GM18868 (cell line): Measurements from ENCODE around the gene AGBL4.

Experiments
- ATAC-seq: cut with Tn5 transposase; IDR thresholded peaks from one replicate; pipeline ENCODE4 v1.9.1; 2021; ENCODE audit warnings: mild to moderate bottlenecking, moderate library complexity; ENCODE audit not compliant: unreplicated experiment

The AGBL4 gene

DNA sequence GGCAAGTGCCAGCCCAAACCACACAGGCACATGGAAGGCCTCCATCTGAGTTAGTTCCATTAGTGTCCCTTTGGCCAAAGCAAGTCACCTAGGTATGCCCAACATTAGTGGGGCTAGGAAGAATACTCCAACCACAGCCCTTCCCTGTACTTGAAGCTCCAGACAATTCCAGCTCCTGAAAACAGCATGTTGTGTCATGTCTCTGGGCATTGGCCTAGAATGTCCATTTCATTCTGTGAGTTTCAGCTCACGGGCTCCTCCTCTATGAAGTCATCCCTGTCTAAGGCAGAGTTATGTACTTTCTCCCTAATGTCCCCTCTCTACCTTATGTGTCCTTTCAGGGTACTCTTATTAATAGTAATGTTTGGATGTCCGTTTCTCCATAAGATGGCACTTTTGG lies 1455.3 kb downstream of the AGBL4 start:
- no peak for ATAC-seq

- no peak for ATAC-seq
These were observed 1457.3 kb downstream of the AGBL4 start for GRCh38 chr1:48566492-48566891.

GRCh38 chr1:48563021-48563420 lies 1460.7 kb downstream of the AGBL4 start:
- no peak for ATAC-seq

DNA sequence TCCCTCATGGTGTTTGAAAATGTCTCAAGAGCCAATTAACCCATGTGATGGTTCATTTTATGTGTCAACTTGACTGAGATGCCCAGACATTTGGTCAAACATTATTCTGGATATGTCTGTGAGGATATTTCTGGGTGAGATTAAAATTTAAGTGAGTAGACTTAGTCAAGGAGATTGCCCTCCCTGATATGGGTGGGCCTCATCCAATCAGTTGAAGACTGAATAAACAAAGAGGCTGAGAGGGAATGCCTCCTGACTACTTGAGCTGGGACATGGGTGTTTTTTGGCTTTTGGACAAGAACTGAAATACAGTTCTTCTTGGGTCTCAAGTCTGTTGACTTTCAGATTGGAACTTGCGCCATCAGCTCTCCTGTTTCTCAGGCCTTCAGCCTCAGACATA lies 1462.3 kb downstream of the AGBL4 start:
- no peak for ATAC-seq

- no peak for ATAC-seq
These were observed 1463.2 kb downstream of the AGBL4 start for GRCh38 chr1:48560577-48560976.

- ATAC-seq, result no peak
These were observed 1463.6 kb downstream of the AGBL4 start for GRCh38 chr1:48560116-48560515.

- no peak for ATAC-seq
These were observed 1465.4 kb downstream of the AGBL4 start for GRCh38 chr1:48558366-48558765.

GRCh38 chr1:48556186-48556850 lies 1467.4 kb downstream of the AGBL4 start:
- ATAC-seq, result no peak

GRCh38 chr1:48555271-48555670 lies 1468.5 kb downstream of the AGBL4 start:
- no peak for ATAC-seq

DNA sequence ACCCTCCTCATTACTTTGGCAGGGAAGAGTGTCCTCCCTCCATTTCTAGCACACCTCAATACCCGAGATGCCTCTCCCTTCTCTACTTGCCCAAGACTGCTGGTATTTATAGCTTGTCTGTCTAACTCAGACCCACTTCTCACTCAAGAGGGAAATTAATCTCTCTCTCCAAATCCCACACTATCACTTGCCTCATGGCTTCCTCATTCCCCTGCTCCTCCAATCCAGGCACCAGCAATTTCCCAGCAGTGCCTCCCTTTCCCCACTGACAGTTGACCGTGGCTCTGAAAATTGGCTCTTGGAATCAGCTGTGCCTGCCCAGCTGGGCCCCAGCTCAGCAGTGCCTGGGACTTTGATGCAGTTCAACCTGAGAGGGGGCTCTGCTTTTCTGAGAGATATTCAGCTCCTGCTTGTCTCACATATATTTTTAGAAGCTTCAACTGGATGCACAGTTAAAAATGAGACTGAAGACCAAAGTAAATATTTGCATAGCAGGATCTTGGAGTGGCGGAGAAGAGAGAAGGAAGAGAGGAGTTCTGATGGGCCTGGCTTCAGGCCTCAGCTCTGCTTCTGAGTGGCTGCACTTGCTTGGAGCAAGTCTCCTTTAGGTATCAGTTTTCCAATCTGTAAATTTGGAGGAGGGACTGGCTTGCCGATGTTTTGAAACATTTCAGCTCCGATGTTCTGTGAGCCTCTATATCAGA lies 1470.7 kb downstream of the AGBL4 start:
- no peak for ATAC-seq

DNA sequence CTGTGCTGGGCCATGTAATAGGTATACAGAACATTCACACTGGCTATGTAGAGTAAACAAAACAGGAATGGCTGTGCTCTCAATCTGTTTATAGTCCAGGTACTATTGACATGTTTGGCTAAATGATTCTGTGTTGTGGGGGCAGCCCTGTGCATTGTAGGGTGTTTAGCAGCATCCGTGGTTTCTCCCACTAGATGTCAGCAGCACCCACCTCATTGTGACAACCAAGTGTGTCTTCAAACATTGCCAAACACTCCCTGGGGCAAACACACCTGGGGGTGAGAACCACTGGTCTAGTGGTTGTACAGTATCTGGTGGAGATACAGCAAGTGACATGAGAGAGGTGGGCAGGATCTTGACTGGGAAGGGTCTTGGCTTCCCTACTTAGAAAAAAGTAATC lies 1471.3 kb downstream of the AGBL4 start:
- ATAC-seq, result peak; percentile 65

- ATAC-seq, result no peak
These were observed 1474.8 kb downstream of the AGBL4 start for GRCh38 chr1:48548985-48549384.

- no peak for ATAC-seq
These were observed 1476.1 kb downstream of the AGBL4 start for GRCh38 chr1:48547561-48548220.

DNA sequence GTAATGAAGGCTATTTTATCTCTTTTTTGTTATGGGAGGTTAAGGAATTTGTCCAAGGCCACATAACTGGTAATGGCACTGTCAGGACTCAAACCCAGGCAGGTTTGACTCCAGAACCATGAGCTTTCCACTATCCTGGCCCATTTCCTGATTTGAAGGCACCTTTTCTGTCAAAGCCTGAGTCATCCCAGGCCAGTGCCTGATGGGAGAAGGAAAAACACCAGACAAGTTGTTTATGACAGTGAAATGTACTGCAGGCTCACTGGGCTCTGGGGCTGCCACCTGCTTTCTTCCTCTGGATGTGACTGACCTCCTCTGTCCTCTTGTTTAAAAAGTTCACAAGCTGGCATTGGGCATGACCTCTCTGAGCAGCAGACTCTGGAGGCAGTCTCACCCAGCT lies 1479.9 kb downstream of the AGBL4 start:
- ATAC-seq, result no peak

DNA sequence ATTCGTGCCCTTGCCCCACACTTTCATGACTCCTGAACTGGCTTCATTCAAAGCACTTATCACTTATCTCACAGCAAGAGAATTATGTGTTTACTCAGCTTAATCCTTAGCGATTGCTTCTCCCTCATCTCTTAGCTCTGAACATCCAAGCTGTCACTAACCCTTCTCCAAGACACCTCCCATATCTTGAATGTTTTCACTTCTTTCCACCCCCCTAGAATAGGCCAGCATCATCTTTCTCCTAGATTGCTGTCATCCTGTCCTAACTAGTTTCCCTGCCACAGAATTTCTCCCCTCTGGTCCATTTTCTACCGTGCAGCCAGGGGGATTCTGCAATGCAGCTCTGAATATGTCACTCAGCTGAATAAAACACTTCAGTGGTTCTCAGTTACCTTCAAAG lies 1483.2 kb downstream of the AGBL4 start:
- no peak for ATAC-seq

GRCh38 chr1:48536477-48536876 lies 1487.3 kb downstream of the AGBL4 start:
- no peak for ATAC-seq

DNA sequence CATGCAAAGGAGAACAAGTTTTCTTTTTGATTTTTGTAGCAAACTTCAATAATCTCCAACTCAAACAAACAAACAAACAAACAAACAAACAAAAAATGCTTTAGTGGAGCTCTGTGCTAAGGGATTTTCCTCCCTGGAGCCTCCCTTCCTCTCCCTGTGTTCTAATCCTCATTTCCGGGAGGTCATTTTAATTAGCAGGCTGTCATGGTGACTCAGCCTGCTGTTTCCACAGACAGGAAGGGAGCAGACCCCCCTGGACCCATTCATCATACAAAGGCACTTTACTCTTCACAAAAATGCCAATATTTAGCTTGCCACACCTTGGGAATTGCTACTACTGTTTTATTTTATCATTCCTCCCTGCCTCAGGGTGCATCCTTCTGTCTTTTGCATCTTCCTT lies 1490.8 kb downstream of the AGBL4 start:
- no peak for ATAC-seq

GRCh38 chr1:48530727-48531351 lies 1492.9 kb downstream of the AGBL4 start:
- ATAC-seq, result peak; percentile 77

DNA sequence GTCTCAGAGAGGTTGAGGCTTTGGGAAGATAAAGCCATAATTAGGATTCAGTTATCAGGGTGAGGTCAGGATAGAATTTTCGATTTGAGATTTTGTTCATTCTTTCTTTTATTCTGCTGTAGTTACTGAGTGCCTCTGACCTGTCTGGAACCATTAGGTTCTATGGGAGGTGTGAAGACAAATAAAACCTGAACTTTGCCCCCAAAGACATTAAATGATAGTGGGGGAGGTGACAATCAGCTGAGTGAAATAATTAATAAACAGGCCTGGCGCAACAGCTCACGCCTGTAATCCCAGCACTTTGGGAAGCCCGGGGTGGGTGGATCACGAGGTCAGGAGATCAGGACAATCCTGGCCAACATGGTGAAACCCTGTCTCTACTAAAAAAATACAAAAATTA lies 1496.7 kb downstream of the AGBL4 start:
- no peak for ATAC-seq

- no peak for ATAC-seq
These were observed 1497.6 kb downstream of the AGBL4 start for GRCh38 chr1:48526008-48526710.

DNA sequence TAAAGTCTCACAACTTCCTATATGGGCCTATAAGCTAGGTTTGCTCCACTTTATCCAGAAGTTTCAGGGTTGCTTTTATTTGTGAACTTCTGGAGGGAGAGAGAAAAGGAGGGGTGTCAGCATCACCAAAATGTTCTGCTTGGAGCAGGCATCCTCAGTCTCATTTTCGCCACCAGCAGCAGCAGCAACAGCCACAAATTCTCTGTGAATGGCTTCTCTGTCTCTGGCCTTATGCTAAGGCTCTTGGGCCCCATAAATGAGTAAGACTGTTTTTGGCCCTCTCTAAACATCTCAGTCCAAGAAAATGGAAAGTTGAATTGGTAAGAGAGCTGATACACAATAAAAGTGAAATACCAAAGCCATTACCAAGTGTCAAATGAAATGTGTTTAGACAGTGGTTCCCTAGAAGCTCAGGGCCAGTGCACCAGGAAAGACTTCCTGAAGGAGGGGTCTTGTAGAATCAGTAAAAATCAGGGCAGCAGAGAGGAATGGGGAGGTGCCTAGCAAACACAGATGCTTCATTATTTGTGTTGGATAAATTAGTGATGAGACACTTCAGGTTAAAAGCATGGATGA lies 1498.8 kb downstream of the AGBL4 start:
- no peak for ATAC-seq
